Natural killer cell (primary cell): ENCODE results near the gene C1orf87. TPM values are rescaled to one million over a fixed set of nuclear protein-coding genes. Genes with fewer than 3 reads are reported as not detected.

Source experiments
- ATAC-seq, 3 donors: fragments of 150-1000 bp in 2 of 3; fragments of 200-7000 bp in 1 of 3; cut with Tn5 transposase; 1 replicate in 1 of 3; 2 replicates in 2 of 3; pipeline ENCODE4 v1.10.0; 2021; ENCODE audit warnings: mild to moderate bottlenecking in 2 of 3, moderate library complexity in 2 of 3
- DNase-seq, 2 donors: peaks; one replicate each; pipeline versions ENCODE4 v3.0.0 to v3.0.0-alpha.2; 2013 to 2021; ENCODE audit warnings: mixed read lengths in 1 of 2
- H3K27ac ChIP-seq: one replicate; pipeline ENCODE4 v1.5.1; 2013; ENCODE audit warnings: mild to moderate bottlenecking, low read length
- H3K27me3 ChIP-seq: one replicate; pipeline ENCODE4 v1.6.1; 2013; ENCODE audit warnings: low read length; ENCODE audit not compliant: control insufficient read depth, insufficient read depth
- H3K36me3 ChIP-seq: one replicate; pipeline ENCODE4 v1.6.1; 2013; ENCODE audit warnings: low read length; ENCODE audit not compliant: control insufficient read depth, insufficient read depth
- H3K4me1 ChIP-seq: one replicate; pipeline ENCODE4 v1.6.1; 2013; ENCODE audit warnings: low read length; ENCODE audit not compliant: control insufficient read depth, insufficient read depth
- H3K4me3 ChIP-seq: one replicate; pipeline ENCODE4 v1.5.1; 2013; ENCODE audit warnings: low read length
- H3K9me3 ChIP-seq: one replicate; pipeline ENCODE4 v1.6.1; 2013; ENCODE audit warnings: low read length; ENCODE audit not compliant: control insufficient read depth, insufficient read depth
- H3K27ac Mint-ChIP-seq, 2 donors: one replicate each; pipeline ENCODE4 v1.8.0; 2022; ENCODE audit warnings: mild to moderate bottlenecking in 2 of 2, mixed read lengths in 2 of 2, moderate library complexity in 1 of 2
- H3K27me3 Mint-ChIP-seq, 2 donors: one replicate each; pipeline ENCODE4 v1.8.0; 2022; ENCODE audit warnings: low read depth in 2 of 2, mixed read lengths in 2 of 2
- H3K36me3 Mint-ChIP-seq: one replicate; pipeline ENCODE4 v1.8.0; 2022; ENCODE audit warnings: mixed read lengths
- H3K4me1 Mint-ChIP-seq, 2 donors: one replicate each; pipeline ENCODE4 v1.8.0; 2022; ENCODE audit warnings: mixed read lengths in 2 of 2
- H3K4me3 Mint-ChIP-seq: one replicate; pipeline ENCODE4 v1.8.0; 2022; ENCODE audit warnings: mild to moderate bottlenecking, moderate library complexity, mixed read lengths
- H3K9me3 Mint-ChIP-seq, 2 donors: one replicate each; pipeline ENCODE4 v1.8.0; 2022; ENCODE audit warnings: mixed read lengths in 2 of 2
- WGBS: methylation state at CpG from one replicate; pipeline ENCODE4 v1.1.7; 2013; ENCODE audit warnings: missing lambda C conversion rate; ENCODE audit not compliant: insufficient coverage; 5-methylcytosine and 5-hydroxymethylcytosine counted together
- intact Hi-C: fragments of 100-400 bp; cut with micrococcal nuclease; formaldehyde crosslinking; loops from one replicate; pipeline ENCODE4 v1.14.2; 2022
- total RNA-seq, 4 donors: library from RNA; stranded (reverse); fragments of 120-200 nt in 1 of 4; gene quantifications; one replicate each; pipeline versions ENCODE4 v1.2.3 to v1.2.4, GENCODE V29; 2013 to 2022
- TF ChIP-seq, protein P1 (sequence below): fragments of 200-600 bp; IDR thresholded peaks from one replicate; pipeline ENCODE4 v1.8.0; 2022; ENCODE audit warnings: antibody characterized with exemption

C1orf87 gene
- total RNA-seq, 3 donors from 2014 or later (not counting 1 experiment from before 2014, with no cell fraction given) = not detected

DNA sequence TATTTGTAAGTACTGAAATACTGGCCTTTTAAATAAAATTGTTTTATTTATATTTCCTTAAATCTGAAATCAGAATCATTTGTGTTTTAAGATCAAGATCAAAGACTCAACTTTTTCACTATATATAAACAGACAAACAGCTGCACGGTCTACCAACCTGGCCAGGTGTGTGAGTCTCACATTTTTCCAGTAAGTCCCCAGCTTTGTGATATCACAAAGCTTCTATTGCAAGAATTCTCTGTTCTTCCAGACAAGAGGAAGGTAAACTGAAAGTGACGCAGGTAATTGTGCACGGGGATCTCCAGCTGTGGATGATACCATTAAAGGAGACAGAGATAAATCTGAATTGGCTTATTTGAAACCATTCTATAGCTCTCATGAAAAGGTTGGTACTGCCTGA lies 105.8 kb downstream of the C1orf87 start:
- H3K27me3 Mint-ChIP-seq = peaks cover 6 to 9% of the 10 kb centered on the region in 2 donors
- intact Hi-C loops = no loop called here
- Histone ChIP-seq H3K27ac (no peak overlapping the region), H3K36me3 (no peaks in the 10 kb centered on the region), H3K27me3 (peaks cover 2% of the 10 kb centered on the region), H3K9me3 (no peaks in the 10 kb centered on the region), H3K4me3 (no peak overlapping the region), H3K4me1 (peaks cover 4% of the 10 kb centered on the region)
- no peak overlapping the region for H3K27ac Mint-ChIP-seq
- H3K4me3 Mint-ChIP-seq = no peak overlapping the region
- H3K9me3 Mint-ChIP-seq = no peaks in the 10 kb centered on the region
- no peak for DNase-seq
- ATAC-seq = no peak
- TF ChIP-seq, protein P1, sequence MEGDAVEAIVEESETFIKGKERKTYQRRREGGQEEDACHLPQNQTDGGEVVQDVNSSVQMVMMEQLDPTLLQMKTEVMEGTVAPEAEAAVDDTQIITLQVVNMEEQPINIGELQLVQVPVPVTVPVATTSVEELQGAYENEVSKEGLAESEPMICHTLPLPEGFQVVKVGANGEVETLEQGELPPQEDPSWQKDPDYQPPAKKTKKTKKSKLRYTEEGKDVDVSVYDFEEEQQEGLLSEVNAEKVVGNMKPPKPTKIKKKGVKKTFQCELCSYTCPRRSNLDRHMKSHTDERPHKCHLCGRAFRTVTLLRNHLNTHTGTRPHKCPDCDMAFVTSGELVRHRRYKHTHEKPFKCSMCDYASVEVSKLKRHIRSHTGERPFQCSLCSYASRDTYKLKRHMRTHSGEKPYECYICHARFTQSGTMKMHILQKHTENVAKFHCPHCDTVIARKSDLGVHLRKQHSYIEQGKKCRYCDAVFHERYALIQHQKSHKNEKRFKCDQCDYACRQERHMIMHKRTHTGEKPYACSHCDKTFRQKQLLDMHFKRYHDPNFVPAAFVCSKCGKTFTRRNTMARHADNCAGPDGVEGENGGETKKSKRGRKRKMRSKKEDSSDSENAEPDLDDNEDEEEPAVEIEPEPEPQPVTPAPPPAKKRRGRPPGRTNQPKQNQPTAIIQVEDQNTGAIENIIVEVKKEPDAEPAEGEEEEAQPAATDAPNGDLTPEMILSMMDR = no peak
- H3K36me3 Mint-ChIP-seq = no peaks in the 10 kb centered on the region
- peaks cover 0 to 6% of the 10 kb centered on the region in 2 donors for H3K4me1 Mint-ChIP-seq
- 83% methylated on average over 3 of the region's 3 CpGs for WGBS

GRCh38 chr1:59967141-59967697 lies 106.4 kb downstream of the C1orf87 start:
- no peaks in the 10 kb centered on the region for H3K36me3 Mint-ChIP-seq
- 35% methylated on average over 6 of the region's 6 CpGs for WGBS
- no peaks in the 10 kb centered on the region for H3K9me3 Mint-ChIP-seq
- H3K27ac Mint-ChIP-seq = no peak overlapping the region
- intact Hi-C loops = no loop called here
- H3K4me1 Mint-ChIP-seq = peaks cover 0 to 6% of the 10 kb centered on the region in 2 donors
- no peak overlapping the region for H3K4me3 Mint-ChIP-seq
- ATAC-seq (no peak), DNase-seq (no peak)
- Histone ChIP-seq H3K9me3 (no peaks in the 10 kb centered on the region), H3K4me3 (no peak overlapping the region), H3K27ac (no peak overlapping the region), H3K4me1 (peaks cover 4% of the 10 kb centered on the region), H3K27me3 (peaks cover 2% of the 10 kb centered on the region), H3K36me3 (no peaks in the 10 kb centered on the region)
- H3K27me3 Mint-ChIP-seq = peaks cover 6 to 9% of the 10 kb centered on the region in 2 donors
- TF ChIP-seq, protein P1 = no peak

DNA sequence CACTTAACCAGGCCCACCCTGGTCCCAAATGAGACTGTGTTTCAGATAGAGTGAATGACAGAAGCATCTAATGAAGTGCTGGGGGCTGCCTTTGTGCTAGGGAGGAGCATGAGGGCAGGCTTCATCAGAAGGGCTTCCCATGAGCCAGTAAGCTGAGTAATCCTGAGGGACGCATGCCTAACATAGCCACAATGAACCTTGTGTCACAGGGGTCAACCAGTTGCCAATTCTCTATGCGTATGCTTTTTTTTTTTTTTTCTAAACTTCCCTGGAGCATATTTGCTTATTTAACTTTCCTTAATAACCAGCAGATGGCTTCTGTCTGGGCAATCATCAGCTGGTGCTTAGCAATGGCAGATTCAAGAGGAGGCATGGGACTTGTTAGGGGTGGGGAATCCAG lies 121.5 kb downstream of the C1orf87 start:
- H3K4me1 ChIP-seq = no peaks in the 10 kb centered on the region
- H3K4me3 Mint-ChIP-seq = no peak overlapping the region
- H3K27ac ChIP-seq = no peak overlapping the region
- ATAC-seq (no peak), DNase-seq (no peak)
- no peaks in the 10 kb centered on the region for H3K4me1 Mint-ChIP-seq
- 89% methylated on average over 2 of the region's 2 CpGs for WGBS
- no peak overlapping the region for H3K4me3 ChIP-seq
- H3K36me3 ChIP-seq = no peaks in the 10 kb centered on the region
- no peaks in the 10 kb centered on the region for H3K9me3 ChIP-seq
- intact Hi-C loops = no loop called here
- peaks cover 2 to 6% of the 10 kb centered on the region in 2 donors for H3K27me3 Mint-ChIP-seq
- TF ChIP-seq, protein P1 = no peak
- peaks cover 2% of the 10 kb centered on the region for H3K27me3 ChIP-seq
- no peaks in the 10 kb centered on the region for H3K36me3 Mint-ChIP-seq
- no peaks in the 10 kb centered on the region for H3K9me3 Mint-ChIP-seq
- no peak overlapping the region for H3K27ac Mint-ChIP-seq

DNA sequence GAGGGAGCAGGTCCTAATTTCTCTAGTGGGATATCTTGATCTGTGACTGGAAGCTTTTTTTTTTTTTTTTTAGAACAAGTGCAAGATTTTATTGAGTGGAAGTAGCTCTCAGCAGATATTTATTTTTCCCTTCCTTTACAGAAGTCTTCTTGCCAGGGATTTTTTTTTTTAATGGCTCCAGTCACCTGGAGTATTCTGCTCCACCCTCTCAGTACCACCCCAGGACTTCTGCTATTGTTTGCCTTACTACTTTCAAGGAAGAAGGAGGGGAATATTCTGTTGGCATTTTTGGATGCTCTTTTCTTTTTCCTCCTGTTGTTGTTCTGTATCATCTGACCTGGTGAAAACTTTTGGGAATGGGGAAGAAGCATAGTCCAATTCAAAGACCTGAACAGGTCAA lies 123.9 kb downstream of the C1orf87 start:
- H3K4me3 ChIP-seq = no peak overlapping the region
- H3K9me3 ChIP-seq = no peaks in the 10 kb centered on the region
- H3K4me1 ChIP-seq = no peaks in the 10 kb centered on the region
- peaks cover 4% of the 10 kb centered on the region for H3K27me3 ChIP-seq
- H3K4me3 Mint-ChIP-seq = no peak overlapping the region
- intact Hi-C loops = loop anchor here (5.0 kb wide), 1 partner anchor 1207 kb away; no protein-coding TSS in a partner anchor
- TF ChIP-seq, protein P1 = no peak
- DNase-seq = no peak
- peaks cover 2 to 6% of the 10 kb centered on the region in 2 donors for H3K27me3 Mint-ChIP-seq
- no peaks in the 10 kb centered on the region for H3K36me3 ChIP-seq
- no peak overlapping the region for H3K27ac Mint-ChIP-seq
- H3K4me1 Mint-ChIP-seq = no peaks in the 10 kb centered on the region
- ATAC-seq = no peak
- no peaks in the 10 kb centered on the region for H3K36me3 Mint-ChIP-seq
- no peaks in the 10 kb centered on the region for H3K9me3 Mint-ChIP-seq
- no peak overlapping the region for H3K27ac ChIP-seq
